ENCODE measurements around the gene SNX9.

- no peak for TF ChIP-seq EP300 (IDR thresholded peaks at IDR 0.05)
- TF ChIP-seq CTCF (IDR thresholded peaks at IDR 0.05), result no peak
- no peak for TF ChIP-seq POLR2A (IDR thresholded peaks at IDR 0.05)
These were observed 30.4 kb upstream of the SNX9 start for GRCh38 chr6:157792671-157793070.
